CD4-positive, alpha-beta memory T cell (primary cell): Measurements from ENCODE around the gene ASPN. TPM values are rescaled to one million over a fixed set of nuclear protein-coding genes. Genes with fewer than 3 reads are reported as not detected.

ENCODE experiments used
- CTCF ChIA-PET: fragments of 350-600 bp; sonication (Branson Sonifier 250); formaldehyde crosslinking; loops from one replicate; lab custom pipeline; 2021; ENCODE audit warnings: inconsistent platforms; ENCODE audit not compliant: partially characterized antibody; lab: Charles Lee
- POLR2A ChIA-PET: fragments of 350-600 bp; sonication (Branson Sonifier 250); formaldehyde crosslinking; loops from one replicate; lab custom pipeline; 2021; ENCODE audit not compliant: partially characterized antibody; lab: Charles Lee
- DNase-seq, 5 donors: peaks; one replicate each; pipeline versions ENCODE4 v3.0.0 to v3.0.0-alpha.2; 2020 to 2022; ENCODE audit warnings: mixed read lengths in 1 of 5
- H3K27ac ChIP-seq: one replicate; pipeline ENCODE4 v1.7.0; 2013; ENCODE audit warnings: low read depth, low read length
- H3K27me3 ChIP-seq: 2 replicates; pipeline ENCODE4 v1.7.0; 2013; ENCODE audit warnings: mild to moderate bottlenecking, low read length, moderate library complexity; ENCODE audit not compliant: insufficient read depth
- H3K36me3 ChIP-seq: 2 replicates; pipeline ENCODE4 v1.7.0; 2013; ENCODE audit warnings: mild to moderate bottlenecking, low read length, moderate library complexity; ENCODE audit not compliant: insufficient read depth
- H3K4me1 ChIP-seq: 2 replicates; pipeline ENCODE4 v1.7.0; 2013; ENCODE audit warnings: mild to moderate bottlenecking, low read length, moderate library complexity; ENCODE audit not compliant: insufficient read depth
- H3K4me3 ChIP-seq, 2 donors: one replicate each; pipeline ENCODE4 v1.7.0; 2013; ENCODE audit warnings: low read length in 2 of 2, mild to moderate bottlenecking in 1 of 2
- H3K9me3 ChIP-seq, 2 donors: one replicate each; pipeline ENCODE4 v1.7.0; 2013; ENCODE audit warnings: low read length in 2 of 2, control low read depth in 1 of 2; ENCODE audit not compliant: control insufficient read depth in 1 of 2
- H3K27ac Mint-ChIP-seq, 7 donors: one replicate each; pipeline ENCODE4 v1.8.0; 2020 to 2021; ENCODE audit warnings: mixed read lengths in 7 of 7, mild to moderate bottlenecking in 6 of 7, inconsistent platforms in 3 of 7, moderate library complexity in 3 of 7
- H3K27me3 Mint-ChIP-seq, 2 donors: one replicate each; pipeline ENCODE4 v1.8.0; 2020 to 2021; ENCODE audit warnings: mixed read lengths in 2 of 2
- H3K36me3 Mint-ChIP-seq, 2 donors: one replicate each; pipeline ENCODE4 v1.8.0; 2020 to 2021; ENCODE audit warnings: mixed read lengths in 2 of 2, inconsistent platforms in 1 of 2, mild to moderate bottlenecking in 1 of 2
- H3K4me1 Mint-ChIP-seq, 4 donors: one replicate each; pipeline ENCODE4 v1.8.0; 2020 to 2021; ENCODE audit warnings: mixed read lengths in 4 of 4, mild to moderate bottlenecking in 1 of 4
- H3K4me3 Mint-ChIP-seq, 8 donors: one replicate each; pipeline ENCODE4 v1.8.0; 2020 to 2021; ENCODE audit warnings: mixed read lengths in 8 of 8, mild to moderate bottlenecking in 7 of 8, moderate library complexity in 6 of 8, inconsistent platforms in 3 of 8
- H3K9me3 Mint-ChIP-seq, 8 donors: one replicate each; pipeline ENCODE4 v1.8.0; 2020 to 2021; ENCODE audit warnings: mixed read lengths in 8 of 8, mild to moderate bottlenecking in 5 of 8, inconsistent platforms in 3 of 8, moderate library complexity in 1 of 8
- intact Hi-C: fragments of 100-400 bp; cut with micrococcal nuclease; formaldehyde crosslinking; loops from one replicate; pipeline ENCODE4 v1.15.1; 2023
- polyA plus RNA-seq, 2 donors: library from polyadenylated mRNA; unstranded; fragments of 300-500 nt; fragmentation: Illumina TruSeq; gene quantifications; one replicate each; pipeline ENCODE4 v1.2.3, GENCODE V29; 2021
- total RNA-seq, 2 experiments: library from RNA; stranded (reverse); gene quantifications; one replicate each; pipeline ENCODE4 v1.2.3, GENCODE V29; 2021

Gene ASPN
- total and polyA plus RNA-seq, 4 experiments from 2014 or later = not detected

DNA sequence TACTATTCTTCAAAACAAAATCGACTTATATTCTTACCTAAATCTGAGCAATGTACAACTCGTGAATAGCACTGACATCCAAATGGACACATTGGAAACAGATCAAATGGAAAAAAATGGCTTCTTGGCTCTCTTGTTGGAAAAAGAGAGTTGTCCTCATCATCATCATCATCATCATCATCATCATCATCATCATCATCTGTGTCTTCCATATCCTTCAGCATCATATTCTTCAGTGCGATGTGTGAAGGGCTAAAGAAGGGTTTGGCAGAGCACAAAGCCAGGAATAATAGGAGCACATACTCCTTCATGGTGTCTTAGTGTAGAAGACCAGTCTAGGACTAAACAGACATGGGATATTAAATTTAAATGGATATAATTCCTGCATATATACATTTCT lies 7.7 kb downstream of the ASPN start:
- H3K4me3 Mint-ChIP-seq = no peak overlapping the region
- Histone ChIP-seq H3K27me3 (no peaks in the 10 kb centered on the region), H3K9me3 (no peaks in the 10 kb centered on the region), H3K4me1 (no peaks in the 10 kb centered on the region), H3K36me3 (no peaks in the 10 kb centered on the region), H3K4me3 (no peak overlapping the region), H3K27ac (no peak overlapping the region)
- H3K27ac Mint-ChIP-seq = no peak overlapping the region
- no peaks in the 10 kb centered on the region for H3K9me3 Mint-ChIP-seq
- intact Hi-C loops = no loop called here
- H3K27me3 Mint-ChIP-seq = no peaks in the 10 kb centered on the region
- POLR2A ChIA-PET = no interaction called here
- CTCF ChIA-PET = interaction anchor here (0.9 kb wide), 1 partner anchor 86 kb away, joined by 4 read pairs; no protein-coding TSS in a partner anchor
- no peaks in the 10 kb centered on the region for H3K36me3 Mint-ChIP-seq
- H3K4me1 Mint-ChIP-seq = no peaks in the 10 kb centered on the region
- DNase-seq = no peak

DNA sequence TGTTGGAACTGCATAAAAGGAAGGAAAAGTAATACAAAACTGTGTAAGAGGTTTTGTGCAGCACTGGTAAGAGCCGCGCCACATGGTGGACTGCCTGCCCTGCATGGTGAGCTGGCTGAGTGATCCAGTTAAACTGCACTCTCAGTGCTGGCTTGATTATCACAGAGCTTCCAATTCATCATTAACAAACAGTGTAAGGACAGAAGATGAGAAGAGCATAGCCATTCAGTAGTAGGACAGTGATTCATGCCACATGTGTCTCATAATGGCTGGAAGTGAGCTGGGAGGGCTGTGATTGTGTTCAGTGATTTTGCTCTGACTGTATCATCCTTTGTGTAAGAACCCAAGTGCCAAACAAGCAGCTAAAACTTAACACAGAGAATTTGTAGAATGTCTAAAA lies 14.1 kb downstream of the ASPN start:
- no peak for DNase-seq
- H3K36me3 Mint-ChIP-seq = no peaks in the 10 kb centered on the region
- ChIA-PET POLR2A (interaction anchor here (1.2 kb wide), 1 partner anchor 12 kb away, joined by 3 read pairs; no protein-coding TSS in a partner anchor), CTCF (no interaction called here)
- no peak overlapping the region for H3K27ac Mint-ChIP-seq
- no peaks in the 10 kb centered on the region for H3K27me3 Mint-ChIP-seq
- no peak overlapping the region for H3K27ac ChIP-seq
- intact Hi-C loops = no loop called here
- H3K9me3 Mint-ChIP-seq = no peaks in the 10 kb centered on the region
- H3K9me3 ChIP-seq = no peaks in the 10 kb centered on the region
- H3K36me3 ChIP-seq = no peaks in the 10 kb centered on the region
- no peak overlapping the region for H3K4me3 ChIP-seq
- no peak overlapping the region for H3K4me3 Mint-ChIP-seq
- H3K4me1 Mint-ChIP-seq = no peaks in the 10 kb centered on the region
- no peaks in the 10 kb centered on the region for H3K27me3 ChIP-seq
- H3K4me1 ChIP-seq = no peaks in the 10 kb centered on the region

DNA sequence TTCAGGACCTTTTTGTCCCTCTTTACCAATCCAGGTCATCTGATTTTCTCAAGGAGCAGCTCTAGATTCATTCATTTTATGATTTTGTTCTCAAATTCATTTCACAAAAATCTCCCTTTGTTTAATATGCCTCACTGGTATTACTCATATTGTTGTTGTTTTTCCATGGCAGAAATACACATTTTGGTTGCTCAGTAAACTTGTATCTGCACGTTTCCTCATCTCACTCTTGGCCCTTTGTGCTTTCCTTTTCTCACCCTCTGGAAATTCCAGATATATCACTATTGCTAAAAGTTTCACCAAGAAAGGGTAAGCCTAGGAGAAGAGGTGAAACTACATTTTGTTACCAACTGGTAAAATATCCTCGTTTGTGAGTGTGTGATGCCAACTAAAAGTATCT lies 14.8 kb downstream of the ASPN start:
- CTCF ChIA-PET = no interaction called here
- Mint-ChIP-seq H3K4me3 (no peak overlapping the region), H3K36me3 (no peaks in the 10 kb centered on the region), H3K4me1 (no peaks in the 10 kb centered on the region), H3K9me3 (no peaks in the 10 kb centered on the region), H3K27ac (no peak overlapping the region), H3K27me3 (no peaks in the 10 kb centered on the region)
- POLR2A ChIA-PET = interaction anchor here (1.2 kb wide), 1 partner anchor 13 kb away, joined by 3 read pairs; no protein-coding TSS in a partner anchor
- Histone ChIP-seq H3K4me1 (no peaks in the 10 kb centered on the region), H3K27ac (no peak overlapping the region), H3K27me3 (no peaks in the 10 kb centered on the region), H3K9me3 (no peaks in the 10 kb centered on the region), H3K36me3 (no peaks in the 10 kb centered on the region), H3K4me3 (no peak overlapping the region)
- intact Hi-C loops = no loop called here
- DNase-seq = no peak

DNA sequence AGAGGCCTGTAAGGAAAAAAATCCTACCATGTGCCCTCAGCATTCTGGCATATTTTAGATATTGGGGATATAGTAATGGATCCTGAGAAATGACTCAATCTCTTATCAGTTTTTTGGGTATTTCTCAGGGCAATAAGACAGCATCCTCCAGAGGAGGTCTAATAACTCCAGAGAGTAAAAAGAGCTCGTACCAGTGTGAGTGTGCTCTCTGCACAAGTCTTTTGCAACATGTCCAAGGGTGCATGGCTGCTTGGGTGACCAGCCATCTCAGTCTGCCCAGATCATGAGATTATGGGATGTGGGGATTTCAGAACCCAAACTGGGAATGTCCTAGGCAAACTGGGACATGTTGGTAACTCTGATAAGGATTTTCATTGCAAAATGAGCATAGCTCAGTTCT lies 15.3 kb downstream of the ASPN start:
- H3K9me3 Mint-ChIP-seq = no peaks in the 10 kb centered on the region
- CTCF ChIA-PET = no interaction called here
- no peaks in the 10 kb centered on the region for H3K36me3 Mint-ChIP-seq
- POLR2A ChIA-PET = no interaction called here
- H3K27ac ChIP-seq = no peak overlapping the region
- H3K4me1 ChIP-seq = no peaks in the 10 kb centered on the region
- no peaks in the 10 kb centered on the region for H3K4me1 Mint-ChIP-seq
- no peaks in the 10 kb centered on the region for H3K9me3 ChIP-seq
- H3K27ac Mint-ChIP-seq = no peak overlapping the region
- H3K27me3 ChIP-seq = no peaks in the 10 kb centered on the region
- no peaks in the 10 kb centered on the region for H3K36me3 ChIP-seq
- H3K4me3 Mint-ChIP-seq = no peak overlapping the region
- intact Hi-C loops = no loop called here
- H3K4me3 ChIP-seq = no peak overlapping the region
- H3K27me3 Mint-ChIP-seq = no peaks in the 10 kb centered on the region
- no peak for DNase-seq

DNA sequence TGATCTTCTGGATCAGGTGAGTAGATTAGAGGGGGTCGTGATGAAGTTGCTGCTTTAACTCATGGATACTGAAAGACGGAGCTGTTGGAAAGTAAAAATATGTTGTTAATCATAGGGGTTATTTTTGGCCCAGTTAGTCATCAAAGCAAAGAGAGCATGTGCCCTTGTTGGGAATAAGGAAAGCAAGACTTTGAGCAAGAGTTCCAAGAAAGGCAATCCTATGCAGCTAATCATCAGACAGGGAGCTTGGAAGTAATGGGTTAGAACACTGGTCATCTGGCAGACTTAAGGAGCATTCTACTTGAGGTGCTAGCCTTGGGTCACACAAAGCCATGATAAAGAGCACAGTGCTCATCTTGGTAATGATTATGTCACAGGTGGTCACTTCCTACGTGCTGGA lies 18.3 kb downstream of the ASPN start:
- no peak overlapping the region for H3K27ac ChIP-seq
- no peak overlapping the region for H3K4me3 Mint-ChIP-seq
- H3K36me3 Mint-ChIP-seq = no peaks in the 10 kb centered on the region
- H3K9me3 Mint-ChIP-seq = no peaks in the 10 kb centered on the region
- no peak overlapping the region for H3K4me3 ChIP-seq
- no peaks in the 10 kb centered on the region for H3K27me3 Mint-ChIP-seq
- H3K4me1 Mint-ChIP-seq = no peaks in the 10 kb centered on the region
- POLR2A ChIA-PET = no interaction called here
- no peak for DNase-seq
- H3K27me3 ChIP-seq = no peaks in the 10 kb centered on the region
- no peak overlapping the region for H3K27ac Mint-ChIP-seq
- intact Hi-C loops = no loop called here
- no peaks in the 10 kb centered on the region for H3K4me1 ChIP-seq
- H3K36me3 ChIP-seq = no peaks in the 10 kb centered on the region
- CTCF ChIA-PET = no interaction called here
- no peaks in the 10 kb centered on the region for H3K9me3 ChIP-seq

DNA sequence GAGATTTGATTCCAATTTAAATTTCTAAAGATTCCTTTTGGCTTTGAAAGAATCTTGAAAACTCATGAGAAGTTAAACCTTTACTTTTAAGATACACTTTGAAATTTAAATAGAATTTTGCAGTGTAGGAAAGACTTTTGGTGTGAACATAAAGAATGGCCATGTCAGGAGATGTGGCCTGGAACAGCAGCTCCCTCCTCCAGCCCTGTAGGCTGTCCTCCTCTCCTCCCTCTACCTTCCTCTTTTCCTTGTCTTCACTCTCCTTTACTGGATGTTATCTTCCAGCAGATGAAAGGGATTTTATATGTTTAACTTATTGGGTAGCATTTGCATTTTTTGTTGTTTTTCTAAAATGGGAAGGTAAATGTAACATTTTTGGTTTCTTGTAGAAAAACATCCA lies 18.9 kb downstream of the ASPN start:
- CTCF ChIA-PET = no interaction called here

DNA sequence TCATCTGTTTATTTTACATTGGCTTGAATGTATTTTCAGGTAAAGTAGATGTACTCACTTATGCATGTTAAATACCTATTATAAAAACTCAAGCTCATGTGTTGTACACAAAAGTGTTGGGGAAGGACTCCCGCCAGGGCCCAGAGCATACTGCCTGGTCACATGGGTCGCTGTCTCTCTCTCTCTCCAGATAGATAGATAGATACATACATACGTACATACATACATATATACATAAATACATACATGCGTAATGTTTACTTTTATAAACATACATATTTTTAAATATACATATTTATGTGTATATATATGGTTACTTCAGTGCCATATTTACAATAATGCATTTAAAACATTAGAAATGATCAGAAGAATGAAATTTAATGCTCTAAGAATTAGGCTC lies 24.7 kb downstream of the ASPN start:
- no peaks in the 10 kb centered on the region for H3K4me1 Mint-ChIP-seq
- intact Hi-C loops = no loop called here
- POLR2A ChIA-PET = no interaction called here
- H3K4me3 ChIP-seq = no peak overlapping the region
- H3K27ac Mint-ChIP-seq = no peak overlapping the region
- H3K27ac ChIP-seq = no peak overlapping the region
- H3K9me3 ChIP-seq = no peaks in the 10 kb centered on the region
- H3K36me3 Mint-ChIP-seq = no peaks in the 10 kb centered on the region
- CTCF ChIA-PET = no interaction called here
- no peaks in the 10 kb centered on the region for H3K27me3 ChIP-seq
- H3K4me3 Mint-ChIP-seq = no peak overlapping the region
- H3K4me1 ChIP-seq = no peaks in the 10 kb centered on the region
- H3K9me3 Mint-ChIP-seq = no peaks in the 10 kb centered on the region
- H3K27me3 Mint-ChIP-seq = no peaks in the 10 kb centered on the region
- DNase-seq = no peak
- no peaks in the 10 kb centered on the region for H3K36me3 ChIP-seq

More for the DNA sequence above, 18.9 kb downstream of the ASPN start:
- no peaks in the 10 kb centered on the region for H3K27me3 ChIP-seq
- H3K4me1 ChIP-seq = no peaks in the 10 kb centered on the region
- no peaks in the 10 kb centered on the region for H3K36me3 Mint-ChIP-seq
- no peaks in the 10 kb centered on the region for H3K9me3 ChIP-seq
- H3K4me3 Mint-ChIP-seq = no peak overlapping the region
- H3K36me3 ChIP-seq = no peaks in the 10 kb centered on the region
- H3K27ac ChIP-seq = no peak overlapping the region
- H3K9me3 Mint-ChIP-seq = no peaks in the 10 kb centered on the region
- no peak overlapping the region for H3K4me3 ChIP-seq
- intact Hi-C loops = no loop called here
- H3K4me1 Mint-ChIP-seq = no peaks in the 10 kb centered on the region
- H3K27me3 Mint-ChIP-seq = no peaks in the 10 kb centered on the region
- no peak overlapping the region for H3K27ac Mint-ChIP-seq
- POLR2A ChIA-PET = no interaction called here
- no peak for DNase-seq

DNA sequence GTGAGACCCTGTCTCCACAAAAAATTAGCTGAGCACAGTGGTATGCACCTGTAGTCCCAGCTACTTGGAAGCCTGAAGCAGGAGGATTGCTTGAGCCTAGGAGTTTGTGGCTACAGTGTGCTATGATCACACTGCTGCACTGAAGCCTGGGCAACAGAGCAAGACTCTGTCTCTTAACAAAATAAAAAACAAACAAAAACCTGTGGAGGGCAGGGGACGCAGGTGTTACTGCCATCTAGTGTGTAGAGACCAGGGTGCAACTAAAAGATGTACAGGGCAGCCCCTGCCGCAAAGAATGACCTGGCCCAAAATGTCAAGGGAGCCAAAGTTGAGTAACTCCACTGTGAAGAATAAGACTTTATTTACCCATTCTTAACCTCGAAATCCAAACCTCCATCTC lies 27.1 kb downstream of the ASPN start:
- Mint-ChIP-seq H3K4me1 (no peaks in the 10 kb centered on the region), H3K9me3 (peaks cover 0 to 2% (median 0%) of the 10 kb centered on the region in 8 donors), H3K27ac (no peak overlapping the region), H3K36me3 (no peaks in the 10 kb centered on the region), H3K27me3 (no peaks in the 10 kb centered on the region), H3K4me3 (no peak overlapping the region)
- Histone ChIP-seq H3K27me3 (no peaks in the 10 kb centered on the region), H3K27ac (no peak overlapping the region), H3K9me3 (no peaks in the 10 kb centered on the region), H3K4me3 (no peak overlapping the region), H3K36me3 (no peaks in the 10 kb centered on the region), H3K4me1 (no peaks in the 10 kb centered on the region)
- CTCF ChIA-PET = no interaction called here
- intact Hi-C loops = no loop called here
- POLR2A ChIA-PET = no interaction called here
- DNase-seq = no peak
